RPMI7951 (cell line): ENCODE measurements around the gene MRPL30. TPM values are rescaled to one million over a fixed set of nuclear protein-coding genes. Genes with fewer than 3 reads are reported as not detected.
"Not testable (repeated sequence)": the region's sequence is repeated elsewhere in the genome, so short reads cannot be mapped to it uniquely, and the experiment has no call there.

ENCODE experiments used
- DNase-seq: peaks from one replicate; pipeline ENCODE4 v3.0.0-alpha.2; 2012; ENCODE audit warnings: low read depth
- total RNA-seq: library from RNA; depleted of rRNA; stranded (reverse); fragments of >200 nt; shearing (Covaris generic); gene quantifications from 2 replicates; pipeline ENCODE4 v1.2.3, GENCODE V29; 2014; rRNA removed

Gene MRPL30
- total RNA-seq: 68.3 and 71.3 TPM in 2 replicates

- peak; percentile 96 for DNase-seq
Measured at GRCh38 chr2:99180755-99181623, at the start of gene MRPL30, which contains the start of gene MITD1. Gene MRPL30, plus strand, starts transcription at chr2:99181184. Its CDS starts 5,020 bp downstream, at chr2:99186204. Gene MITD1, minus strand, starts transcription at chr2:99181058. Its CDS starts 77 bp downstream, at chr2:99180981.

- DNase-seq: not testable (repeated sequence)
Measured at GRCh38 chr2:99135044-99135556, 45.9 kb upstream of the MRPL30 start.

- DNase-seq: no peak
Measured at GRCh38 chr2:99139003-99139402, 42.0 kb upstream of the MRPL30 start.

- DNase-seq: no peak
Measured at GRCh38 chr2:99140056-99140859, 40.7 kb upstream of the MRPL30 start.

- peak; percentile 54 for DNase-seq
Measured at GRCh38 chr2:99140860-99141109, 40.2 kb upstream of the MRPL30 start.

- DNase-seq: peak; percentile 87
Measured at GRCh38 chr2:99141110-99142108, 39.6 kb upstream of the MRPL30 start, which contains the start of gene C2orf15. Gene C2orf15, plus strand, starts transcription at chr2:99141707. Its CDS starts 8,852 bp downstream, at chr2:99150559.

- no peak for DNase-seq
Measured at GRCh38 chr2:99150706-99151105, 30.3 kb upstream of the MRPL30 start.

- DNase-seq: no peak
Measured at GRCh38 chr2:99152199-99152895, 28.6 kb upstream of the MRPL30 start.

GRCh38 chr2:99153921-99154604 lies 26.9 kb upstream of the MRPL30 start:
- no peak for DNase-seq

GRCh38 chr2:99154643-99155536 lies 26.1 kb upstream of the MRPL30 start, which contains the start of the genes LIPT1 and TSGA10:
Gene LIPT1, plus strand, starts transcription at chr2:99154967. Its CDS starts 6,991 bp downstream, at chr2:99161958.
Gene TSGA10, minus strand, starts transcription at chr2:99154942. Its CDS starts 45,503 bp downstream, at chr2:99109439.
- peak; percentile 91 for DNase-seq

GRCh38 chr2:99156891-99157290 lies 24.1 kb upstream of the MRPL30 start:
- DNase-seq: no peak

- DNase-seq: no peak
Measured at GRCh38 chr2:99158599-99158998, 22.4 kb upstream of the MRPL30 start.

GRCh38 chr2:99159594-99159993 lies 21.4 kb upstream of the MRPL30 start:
- no peak for DNase-seq

GRCh38 chr2:99166218-99166617 lies 14.8 kb upstream of the MRPL30 start:
- DNase-seq: no peak

- no peak for DNase-seq
Measured at GRCh38 chr2:99169534-99169933, 11.4 kb upstream of the MRPL30 start.

GRCh38 chr2:99171377-99172140 lies 9.4 kb upstream of the MRPL30 start:
- DNase-seq: no peak

GRCh38 chr2:99181624-99182000 lies 628 bp downstream of the MRPL30 start:
- peak; percentile 35 for DNase-seq

- no peak for DNase-seq
Measured at GRCh38 chr2:99183025-99183424, 2.0 kb downstream of the MRPL30 start.
